Epidermal melanocyte (primary cell): Measurements from ENCODE around the gene ROS1.
"Not testable (repeated sequence)": the region's sequence is repeated elsewhere in the genome, so short reads cannot be mapped to it uniquely, and the experiment has no call there.

Experiments
- DNase-seq: peaks from one replicate; pipeline ENCODE4 v3.0.0; 2011; ENCODE audit warnings: low spot score; ENCODE audit not compliant: insufficient read length

Gene ROS1

GRCh38 chr6:117267766-117268534 lies 157.8 kb downstream of the ROS1 start:
- no peak for DNase-seq

GRCh38 chr6:117267054-117267347 lies 158.7 kb downstream of the ROS1 start:
- DNase-seq: no peak

- no peak for DNase-seq
Observed at GRCh38 chr6:117266257-117267053, 159.3 kb downstream of the ROS1 start.

GRCh38 chr6:117265410-117266256 lies 160.1 kb downstream of the ROS1 start, which contains the start of gene VGLL2:
TSS of gene VGLL2 (plus strand) at chr6:117265558. CDS start at chr6:117265764, 206 bp downstream.
- no peak for DNase-seq

- no peak for DNase-seq
Observed at GRCh38 chr6:117264692-117265409, 160.9 kb downstream of the ROS1 start.

DNA sequence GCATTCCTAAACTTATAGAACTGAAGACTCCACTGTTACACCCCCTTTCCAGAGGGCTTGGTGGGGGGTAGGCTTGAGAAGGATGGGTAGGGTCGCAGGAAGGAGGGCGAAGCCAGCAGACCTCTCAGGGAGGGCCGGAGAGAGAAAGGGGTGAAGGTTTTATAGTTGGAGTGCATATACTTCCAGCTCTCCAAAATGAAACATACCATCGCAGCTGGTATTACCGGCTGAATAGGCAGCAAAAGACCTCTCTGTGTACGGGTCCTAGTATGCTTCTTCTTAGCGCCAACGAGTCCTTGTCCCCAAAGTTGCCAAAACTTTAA lies 161.4 kb downstream of the ROS1 start:
- no peak for DNase-seq

DNA sequence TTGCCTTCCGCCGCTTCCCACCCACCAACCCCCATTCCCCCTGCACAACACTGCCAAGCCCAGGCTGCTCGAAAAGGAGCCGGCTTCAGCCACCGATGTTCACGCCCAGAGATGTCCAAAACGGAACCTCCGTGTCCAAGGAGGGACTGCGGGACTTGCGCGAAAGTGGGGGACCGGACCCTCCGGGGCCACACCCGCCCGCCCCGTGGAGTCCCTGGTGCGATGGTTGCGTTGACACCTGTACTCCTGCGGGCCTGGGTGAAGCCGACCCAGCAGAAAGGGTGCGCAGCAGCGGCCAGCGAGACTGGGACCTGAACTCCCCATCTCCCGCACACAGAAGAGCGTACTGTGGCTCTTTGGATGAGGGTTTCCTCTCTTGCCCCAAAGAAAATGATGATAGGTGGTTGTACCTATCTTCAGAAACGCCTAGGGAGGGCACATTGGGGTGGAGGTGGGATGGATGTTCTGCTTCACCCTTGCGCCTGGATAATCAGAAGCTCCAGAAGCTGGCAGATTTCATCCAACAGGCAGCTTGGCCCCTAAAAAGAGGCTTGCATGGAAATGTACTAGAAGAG lies 162.3 kb downstream of the ROS1 start:
- DNase-seq: no peak

DNA sequence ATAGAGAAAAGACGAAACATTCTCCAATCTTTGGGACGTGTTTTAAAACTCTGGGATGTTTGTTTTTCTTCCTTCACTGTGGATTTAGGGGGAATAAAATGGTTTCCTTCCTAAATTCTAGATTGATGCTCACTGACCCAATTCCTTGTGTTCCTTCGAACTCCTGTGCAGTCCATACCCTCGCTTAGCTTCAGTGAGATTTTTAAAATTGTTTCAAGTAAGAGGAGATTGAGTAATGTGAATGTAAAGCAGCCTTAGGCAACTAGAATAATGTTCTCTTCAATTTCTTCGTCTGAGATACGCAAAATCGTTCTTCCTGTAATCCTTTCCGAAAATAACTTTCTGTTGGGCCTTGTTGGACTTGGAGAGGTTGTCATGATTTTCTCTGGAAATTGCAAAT lies 162.9 kb downstream of the ROS1 start:
- no peak for DNase-seq

DNA sequence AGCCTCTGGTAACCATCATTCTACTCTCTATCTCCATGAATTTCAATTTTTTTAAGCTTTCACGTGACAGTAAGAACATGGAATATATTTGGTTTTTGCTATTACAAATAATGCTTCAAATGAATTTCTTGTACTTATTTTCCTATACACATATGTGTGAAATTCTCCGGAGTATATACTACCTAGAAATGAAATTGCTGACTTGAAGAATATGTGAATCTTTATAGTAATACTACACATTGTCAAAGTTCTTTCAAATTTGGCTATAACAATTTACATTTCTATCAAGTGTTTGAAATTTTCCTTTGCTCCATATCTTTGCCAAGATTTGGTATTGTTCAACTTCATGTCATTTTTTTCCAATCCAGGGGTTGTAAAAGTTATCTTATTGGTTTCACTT lies 172.0 kb downstream of the ROS1 start:
- DNase-seq: no peak

- not testable (repeated sequence) for DNase-seq
Observed at GRCh38 chr6:117244979-117245378, 180.8 kb downstream of the ROS1 start.

DNA sequence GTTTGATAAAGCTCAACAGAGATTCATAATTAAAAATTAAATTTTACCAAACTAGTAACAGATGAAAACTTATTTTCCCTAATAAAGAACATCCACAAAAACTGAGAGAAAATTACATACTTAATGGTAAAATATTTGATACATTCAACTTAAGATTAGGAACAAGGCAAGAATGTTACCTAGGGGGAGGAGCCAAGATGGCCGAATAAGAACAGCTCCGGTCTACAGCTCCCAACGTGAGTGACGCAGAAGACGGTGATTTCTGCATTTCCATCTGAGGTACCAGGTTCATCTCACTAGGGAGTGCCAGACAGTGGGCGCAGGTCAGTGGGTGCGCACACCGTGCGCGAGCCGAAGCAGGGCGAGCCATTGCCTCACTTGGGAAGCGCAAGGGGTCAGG lies 181.2 kb downstream of the ROS1 start:
- not testable (repeated sequence) for DNase-seq
